ENCODE results near the gene DPPA4. TPM values are rescaled to one million over a fixed set of nuclear protein-coding genes. Genes with fewer than 3 reads are reported as not detected.

The DPPA4 gene
- total and polyA plus RNA-seq, 9 donors: 0.58 to 2.1 (median 1.0) TPM

GRCh38 chr3:109339714-109340648 lies 2.6 kb upstream of the DPPA4 start:
- Histone ChIP-seq H3K36me3 (ENCODE audit: control insufficient read depth, insufficient read depth, low read length) (no peaks in the 10 kb centered on the region), H3K4me3 (ENCODE audit: low read length) (no peak overlapping the region), H3K9me3 (replicated peaks; ENCODE audit: control insufficient read depth, low read depth, low read length) (no peaks in the 10 kb centered on the region), H3K27me3 (ENCODE audit: control insufficient read depth, insufficient read depth, low read length) (peaks cover 17% of the 10 kb centered on the region), H3K27ac (ENCODE audit: low read length) (no peak overlapping the region), H3K4me1 (ENCODE audit: control insufficient read depth, insufficient read depth, low read length) (no peaks in the 10 kb centered on the region)
- WGBS (ENCODE audit: insufficient coverage): no CpG with 5 or more reads among the region's 5 CpGs
- no peak for DNase-seq

- H3K4me1 ChIP-seq (ENCODE audit: control insufficient read depth, insufficient read depth, low read length): no peaks in the 10 kb centered on the region
- H3K36me3 ChIP-seq (ENCODE audit: control insufficient read depth, insufficient read depth, low read length): no peaks in the 10 kb centered on the region
- H3K4me3 ChIP-seq (ENCODE audit: low read length): no peak overlapping the region
- H3K27ac ChIP-seq (ENCODE audit: low read length): no peak overlapping the region
- DNase-seq: no peak
- WGBS (ENCODE audit: insufficient coverage): 88% methylated on average over 1 of the region's 3 CpGs
- peaks cover 17% of the 10 kb centered on the region for H3K27me3 ChIP-seq (ENCODE audit: control insufficient read depth, insufficient read depth, low read length)
- H3K9me3 ChIP-seq (replicated peaks; ENCODE audit: control insufficient read depth, low read depth, low read length): no peaks in the 10 kb centered on the region
Measured at GRCh38 chr3:109339197-109339596, 1.9 kb upstream of the DPPA4 start.

GRCh38 chr3:109338322-109338721 lies 976 bp upstream of the DPPA4 start:
- no peaks in the 10 kb centered on the region for H3K36me3 ChIP-seq (ENCODE audit: control insufficient read depth, insufficient read depth, low read length)
- no peak for DNase-seq
- 31% methylated on average over 2 of the region's 4 CpGs for WGBS (ENCODE audit: insufficient coverage)
- no peaks in the 10 kb centered on the region for H3K4me1 ChIP-seq (ENCODE audit: control insufficient read depth, insufficient read depth, low read length)
- H3K9me3 ChIP-seq (replicated peaks; ENCODE audit: control insufficient read depth, low read depth, low read length): no peaks in the 10 kb centered on the region
- no peak overlapping the region for H3K4me3 ChIP-seq (ENCODE audit: low read length)
- H3K27ac ChIP-seq (ENCODE audit: low read length): no peak overlapping the region
- peaks cover 17% of the 10 kb centered on the region for H3K27me3 ChIP-seq (ENCODE audit: control insufficient read depth, insufficient read depth, low read length)

- WGBS (ENCODE audit: insufficient coverage): 6% methylated on average over 7 of the region's 17 CpGs
- no peak overlapping the region for H3K27ac ChIP-seq (ENCODE audit: low read length)
- no peaks in the 10 kb centered on the region for H3K36me3 ChIP-seq (ENCODE audit: control insufficient read depth, insufficient read depth, low read length)
- no peaks in the 10 kb centered on the region for H3K9me3 ChIP-seq (replicated peaks; ENCODE audit: control insufficient read depth, low read depth, low read length)
- H3K27me3 ChIP-seq (ENCODE audit: control insufficient read depth, insufficient read depth, low read length): peaks cover 17% of the 10 kb centered on the region
- peak overlapping the region; percentile 18 for H3K4me3 ChIP-seq (ENCODE audit: low read length)
- H3K4me1 ChIP-seq (ENCODE audit: control insufficient read depth, insufficient read depth, low read length): no peaks in the 10 kb centered on the region
- peak; percentile 65 for DNase-seq
Measured at GRCh38 chr3:109336291-109336861, 970 bp downstream of the DPPA4 start.

- WGBS (ENCODE audit: insufficient coverage): no CpG with 5 or more reads among the region's 1 CpG
- H3K4me1 ChIP-seq (ENCODE audit: control insufficient read depth, insufficient read depth, low read length): no peaks in the 10 kb centered on the region
- no peak overlapping the region for H3K4me3 ChIP-seq (ENCODE audit: low read length)
- no peaks in the 10 kb centered on the region for H3K36me3 ChIP-seq (ENCODE audit: control insufficient read depth, insufficient read depth, low read length)
- no peaks in the 10 kb centered on the region for H3K9me3 ChIP-seq (replicated peaks; ENCODE audit: control insufficient read depth, low read depth, low read length)
- H3K27ac ChIP-seq (ENCODE audit: low read length): no peak overlapping the region
- DNase-seq: no peak
- peaks cover 17% of the 10 kb centered on the region for H3K27me3 ChIP-seq (ENCODE audit: control insufficient read depth, insufficient read depth, low read length)
Measured at GRCh38 chr3:109334572-109334971, 2.8 kb downstream of the DPPA4 start.

- no peak overlapping the region for H3K4me3 ChIP-seq (ENCODE audit: low read length)
- WGBS (ENCODE audit: insufficient coverage): 79% methylated on average over 2 of the region's 5 CpGs
- H3K36me3 ChIP-seq (ENCODE audit: control insufficient read depth, insufficient read depth, low read length): no peaks in the 10 kb centered on the region
- H3K27ac ChIP-seq (ENCODE audit: low read length): no peak overlapping the region
- no peak for DNase-seq
- no peaks in the 10 kb centered on the region for H3K4me1 ChIP-seq (ENCODE audit: control insufficient read depth, insufficient read depth, low read length)
- no peaks in the 10 kb centered on the region for H3K9me3 ChIP-seq (replicated peaks; ENCODE audit: control insufficient read depth, low read depth, low read length)
- peaks cover 11% of the 10 kb centered on the region for H3K27me3 ChIP-seq (ENCODE audit: control insufficient read depth, insufficient read depth, low read length)
Measured at GRCh38 chr3:109331692-109332091, 5.7 kb downstream of the DPPA4 start.

DNA sequence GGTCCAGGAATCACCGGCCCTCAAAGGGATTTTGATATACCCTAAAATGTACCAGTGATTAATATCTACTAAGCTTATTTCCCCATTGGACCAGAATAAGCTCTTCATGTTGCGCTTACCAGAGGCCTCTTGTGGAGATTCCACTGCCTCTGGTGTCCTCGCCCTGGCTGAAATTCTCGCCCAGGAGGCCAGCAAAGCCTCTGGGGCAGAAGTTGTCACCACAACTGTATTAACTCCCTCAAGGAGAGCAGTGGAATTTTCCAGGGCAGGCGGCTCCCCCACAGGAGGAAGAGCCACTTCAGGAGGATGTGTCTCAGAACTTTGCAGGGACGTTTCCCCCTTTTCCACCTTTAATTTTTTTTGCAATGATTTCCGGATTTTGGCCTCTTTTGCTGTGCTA lies 6.9 kb downstream of the DPPA4 start:
- Histone ChIP-seq H3K27ac (ENCODE audit: low read length) (no peak overlapping the region), H3K9me3 (replicated peaks; ENCODE audit: control insufficient read depth, low read depth, low read length) (no peaks in the 10 kb centered on the region), H3K27me3 (ENCODE audit: control insufficient read depth, insufficient read depth, low read length) (peaks cover 2% of the 10 kb centered on the region), H3K36me3 (ENCODE audit: control insufficient read depth, insufficient read depth, low read length) (no peaks in the 10 kb centered on the region), H3K4me1 (ENCODE audit: control insufficient read depth, insufficient read depth, low read length) (no peaks in the 10 kb centered on the region), H3K4me3 (ENCODE audit: low read length) (no peak overlapping the region)
- DNase-seq: no peak
- 90% methylated on average over 3 of the region's 7 CpGs for WGBS (ENCODE audit: insufficient coverage)

DNA sequence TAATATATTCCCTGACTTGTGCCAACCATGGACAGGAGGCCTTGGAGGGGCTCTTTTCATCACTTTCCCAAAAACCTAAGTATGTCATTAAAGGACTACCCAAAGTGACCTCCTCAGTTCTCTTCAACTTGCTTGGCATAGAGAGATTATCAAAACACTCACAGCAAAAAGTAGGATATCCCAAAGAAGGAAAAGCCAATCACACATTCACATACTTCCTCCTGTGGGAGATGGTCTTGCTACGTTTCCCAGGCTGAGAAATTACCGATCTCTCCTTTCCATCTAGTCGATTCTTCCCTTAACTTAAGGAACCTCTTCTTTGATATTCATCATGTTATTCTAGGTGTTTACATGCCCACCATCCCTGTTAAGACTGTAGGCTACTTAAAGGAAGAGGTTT lies 9.1 kb downstream of the DPPA4 start:
- DNase-seq: no peak
- H3K27me3 ChIP-seq (ENCODE audit: control insufficient read depth, insufficient read depth, low read length): no peaks in the 10 kb centered on the region
- H3K9me3 ChIP-seq (replicated peaks; ENCODE audit: control insufficient read depth, low read depth, low read length): no peaks in the 10 kb centered on the region
- H3K4me3 ChIP-seq (ENCODE audit: low read length): no peak overlapping the region
- H3K36me3 ChIP-seq (ENCODE audit: control insufficient read depth, insufficient read depth, low read length): no peaks in the 10 kb centered on the region
- WGBS (ENCODE audit: insufficient coverage): no CpG with 5 or more reads among the region's 3 CpGs
- no peak overlapping the region for H3K27ac ChIP-seq (ENCODE audit: low read length)
- H3K4me1 ChIP-seq (ENCODE audit: control insufficient read depth, insufficient read depth, low read length): no peaks in the 10 kb centered on the region

GRCh38 chr3:109325657-109326056 lies 11.7 kb downstream of the DPPA4 start:
- Histone ChIP-seq H3K4me1 (ENCODE audit: control insufficient read depth, insufficient read depth, low read length) (no peaks in the 10 kb centered on the region), H3K4me3 (ENCODE audit: low read length) (no peak overlapping the region), H3K27ac (ENCODE audit: low read length) (no peak overlapping the region), H3K9me3 (replicated peaks; ENCODE audit: control insufficient read depth, low read depth, low read length) (no peaks in the 10 kb centered on the region), H3K36me3 (ENCODE audit: control insufficient read depth, insufficient read depth, low read length) (no peaks in the 10 kb centered on the region), H3K27me3 (ENCODE audit: control insufficient read depth, insufficient read depth, low read length) (no peaks in the 10 kb centered on the region)
- no peak for DNase-seq
- WGBS (ENCODE audit: insufficient coverage): no CpG with 5 or more reads among the region's 3 CpGs

- H3K4me1 ChIP-seq (ENCODE audit: control insufficient read depth, insufficient read depth, low read length): no peaks in the 10 kb centered on the region
- H3K9me3 ChIP-seq (replicated peaks; ENCODE audit: control insufficient read depth, low read depth, low read length): no peaks in the 10 kb centered on the region
- H3K27ac ChIP-seq (ENCODE audit: low read length): no peak overlapping the region
- DNase-seq: no peak
- no peaks in the 10 kb centered on the region for H3K36me3 ChIP-seq (ENCODE audit: control insufficient read depth, insufficient read depth, low read length)
- WGBS (ENCODE audit: insufficient coverage): no CpG with 5 or more reads among the region's 5 CpGs
- H3K4me3 ChIP-seq (ENCODE audit: low read length): no peak overlapping the region
- no peaks in the 10 kb centered on the region for H3K27me3 ChIP-seq (ENCODE audit: control insufficient read depth, insufficient read depth, low read length)
Measured at GRCh38 chr3:109325109-109325508, 12.2 kb downstream of the DPPA4 start.
